DMS 273 treated with DMSO at 0.1 percent for 48 hours (cell line): Measurements from ENCODE around the gene SMG9.

Experiments
- DNase-seq: peaks from one replicate; lab custom pipeline; 2025; lab: John Stamatoyannopoulos, UW

Gene SMG9

DNA sequence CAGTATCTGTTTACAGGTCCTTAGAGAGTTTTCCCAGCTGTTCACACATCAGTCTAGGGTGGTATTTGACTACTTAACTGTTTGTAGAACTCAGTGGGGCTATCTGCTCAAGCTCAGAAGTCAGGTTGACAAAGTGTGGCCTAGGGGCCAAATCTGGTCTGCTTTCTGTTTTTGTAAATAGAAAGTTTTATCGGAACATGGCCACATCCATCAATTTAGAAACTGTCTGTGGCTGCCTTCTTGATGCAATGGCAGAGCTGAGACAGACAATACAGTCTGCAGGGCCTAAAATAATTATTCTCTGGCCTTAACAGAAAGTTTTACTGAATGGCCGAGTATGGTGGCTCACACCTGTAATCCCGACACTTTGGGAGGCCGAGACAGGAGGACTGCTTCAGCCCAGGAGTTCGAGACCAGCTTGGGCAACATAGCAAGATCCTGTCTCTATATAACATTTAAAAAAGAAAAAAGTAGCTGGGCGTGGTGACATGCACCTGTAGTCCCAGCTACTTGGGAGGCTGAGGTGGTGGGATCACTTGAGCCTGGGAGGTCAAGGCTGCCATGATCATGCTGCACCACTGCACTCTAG is 2.4 kb downstream of the SMG9 start:
- no peak for DNase-seq

DNA sequence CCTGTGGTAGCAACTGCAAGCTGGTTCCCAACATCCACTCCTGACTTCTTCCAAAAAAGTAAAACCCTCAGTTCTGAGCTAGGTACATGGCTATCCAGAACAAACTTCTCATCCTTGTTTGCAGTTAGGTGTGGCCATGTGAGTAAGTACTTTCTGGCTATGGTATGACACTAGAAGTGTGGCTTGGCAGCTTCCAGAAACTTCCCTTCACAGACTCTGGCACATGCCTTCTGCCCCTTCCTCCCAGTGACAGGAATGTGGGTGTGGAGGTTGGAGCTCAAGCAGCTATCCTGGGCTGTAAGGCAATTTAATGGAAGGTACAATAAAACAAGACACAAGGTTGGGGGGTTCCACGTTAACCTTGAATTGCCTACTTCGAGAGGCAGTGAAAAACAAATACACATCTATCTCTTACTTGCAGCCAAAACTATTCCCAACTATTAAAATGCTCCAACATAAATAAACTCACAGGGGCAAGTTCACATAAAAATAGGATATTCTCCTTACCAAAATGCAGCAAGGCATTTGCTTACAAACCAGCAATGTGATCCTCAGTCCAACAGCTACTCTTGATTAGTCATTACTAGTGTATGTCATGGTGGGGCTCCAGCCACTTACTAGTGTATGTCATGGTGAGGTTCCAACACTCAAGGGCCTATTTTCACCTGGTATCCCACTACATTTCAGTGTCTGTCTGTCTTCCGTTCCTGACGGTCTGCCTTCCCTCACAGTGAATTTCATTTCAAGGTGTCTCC is 3.1 kb downstream of the SMG9 start:
- DNase-seq, result no peak

DNA sequence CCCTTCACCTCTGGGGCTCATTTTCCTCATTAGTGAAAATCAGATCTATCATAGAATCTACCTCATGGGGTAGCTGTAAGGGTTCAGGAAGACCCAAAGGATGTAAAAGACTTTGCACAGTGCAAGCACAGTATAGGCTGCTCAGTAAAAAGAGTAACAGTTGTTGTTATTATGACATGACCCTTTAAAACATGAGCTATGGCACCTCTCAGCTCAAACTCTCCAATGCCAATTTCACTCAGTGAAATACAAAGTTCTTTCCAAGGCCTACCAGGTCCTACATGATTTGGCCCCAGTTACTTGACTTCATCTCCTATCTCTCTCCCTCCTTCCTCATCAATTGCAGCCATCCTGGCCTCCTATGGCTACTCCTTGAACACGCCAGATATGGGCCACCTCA is 4.9 kb downstream of the SMG9 start:
- no peak for DNase-seq

DNA sequence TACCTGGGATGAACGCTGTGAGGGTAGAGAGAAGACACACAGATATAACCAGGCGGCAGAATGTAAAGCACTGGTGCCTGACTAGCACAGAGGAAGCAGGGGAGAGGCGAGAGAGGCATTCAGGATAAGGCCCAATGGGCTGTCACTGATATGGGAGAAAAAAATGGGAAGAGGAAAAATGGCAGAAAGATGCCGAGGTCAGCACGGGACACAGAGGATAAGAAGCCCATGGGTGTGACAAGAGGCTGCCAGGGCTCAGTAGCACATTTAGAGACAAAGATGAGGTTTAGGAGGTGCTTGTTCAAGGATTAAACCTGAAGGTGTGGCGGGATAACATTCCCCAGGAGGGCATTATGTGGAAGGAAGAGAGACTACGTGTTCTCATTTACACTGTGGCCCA is 5.6 kb downstream of the SMG9 start:
- DNase-seq, result no peak

DNA sequence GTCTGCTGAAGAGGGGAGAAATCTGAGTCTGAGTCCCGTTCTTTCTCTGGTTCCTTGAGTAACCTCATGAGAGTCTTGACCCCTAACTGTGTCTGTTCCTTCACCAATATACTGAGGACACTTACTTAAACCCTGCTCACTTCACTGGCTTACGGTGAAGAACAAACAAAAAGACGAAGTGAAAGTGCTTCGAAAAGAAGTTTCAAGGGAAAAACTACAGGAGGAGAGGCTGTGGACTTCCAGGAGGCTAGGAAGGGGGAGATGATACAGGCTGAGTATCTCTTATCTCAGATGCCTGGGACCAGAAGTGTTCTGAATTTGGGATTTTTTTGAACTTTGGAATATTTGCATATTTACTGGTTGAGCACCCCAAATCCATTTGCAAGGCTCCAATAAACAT is 6.1 kb downstream of the SMG9 start:
- no peak for DNase-seq

DNA sequence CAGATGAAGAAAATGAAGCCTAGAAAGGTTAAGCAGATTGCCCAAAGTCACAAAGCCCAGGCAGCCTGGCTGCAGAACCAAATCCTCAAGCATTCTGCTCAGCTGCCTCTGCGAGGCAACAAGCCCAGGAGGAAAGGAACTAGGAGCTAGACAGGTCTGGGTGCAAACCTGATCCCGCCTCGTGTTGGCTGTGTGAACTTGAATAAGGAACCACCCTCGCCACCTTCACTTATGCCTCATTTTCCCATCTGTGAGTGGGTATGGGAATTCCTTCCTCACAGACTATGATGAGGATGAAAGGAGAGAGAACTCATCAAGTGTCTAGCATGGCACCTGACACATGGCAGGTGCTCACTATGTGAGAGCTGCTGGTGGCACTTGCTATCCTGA is 6.6 kb downstream of the SMG9 start:
- DNase-seq, result no peak

DNA sequence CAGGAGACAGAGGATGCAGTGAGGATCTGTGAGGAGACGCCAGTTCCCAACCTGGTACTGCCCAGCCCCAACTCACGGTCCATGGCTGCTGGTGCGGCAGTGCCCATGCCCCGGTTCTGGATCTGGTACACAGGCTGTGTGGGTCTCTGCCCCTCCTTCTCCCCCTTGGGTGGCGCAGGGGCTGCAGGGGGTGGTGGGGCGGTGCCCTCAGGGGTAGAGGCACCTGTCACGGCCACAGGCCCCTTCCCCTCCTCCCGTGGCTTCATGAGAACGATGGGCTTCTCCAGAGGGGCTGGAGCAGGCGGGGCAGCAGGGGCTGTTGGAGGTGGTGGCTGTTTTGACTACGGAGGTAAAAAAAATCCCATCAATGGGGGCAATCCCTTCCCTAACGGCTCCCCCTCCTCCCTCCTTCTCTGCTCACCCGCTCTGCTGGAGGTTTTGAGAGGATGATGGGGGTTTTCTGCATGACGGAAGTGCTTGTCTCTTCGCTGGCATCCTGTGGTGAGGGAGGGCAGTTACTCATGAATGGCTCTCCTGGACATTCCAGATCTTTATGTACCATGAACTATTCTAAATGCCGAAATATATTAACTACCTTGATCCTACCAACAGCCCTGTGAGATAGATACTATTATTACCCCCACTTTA is 7.1 kb downstream of the SMG9 start:
- no peak for DNase-seq

DNA sequence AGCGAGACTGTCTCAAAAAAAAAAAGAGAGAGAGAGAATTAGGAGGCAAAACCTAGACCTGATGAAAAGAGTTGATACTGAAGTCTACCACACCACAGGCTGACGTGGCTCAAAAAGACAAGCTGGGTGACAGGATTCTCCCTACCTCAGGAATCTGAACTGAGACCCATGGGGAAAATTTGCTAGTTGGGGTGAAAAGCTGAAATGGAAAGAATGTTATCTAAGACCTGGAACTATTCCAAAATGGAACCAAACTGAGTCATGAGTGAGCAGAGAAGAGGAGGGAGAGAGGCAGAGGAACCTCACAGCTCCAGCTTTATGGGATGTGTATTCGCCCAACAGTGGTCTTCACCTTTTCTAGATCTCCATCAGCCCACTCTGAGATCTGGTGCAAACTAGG is 11.7 kb downstream of the SMG9 start:
- no peak for DNase-seq

DNA sequence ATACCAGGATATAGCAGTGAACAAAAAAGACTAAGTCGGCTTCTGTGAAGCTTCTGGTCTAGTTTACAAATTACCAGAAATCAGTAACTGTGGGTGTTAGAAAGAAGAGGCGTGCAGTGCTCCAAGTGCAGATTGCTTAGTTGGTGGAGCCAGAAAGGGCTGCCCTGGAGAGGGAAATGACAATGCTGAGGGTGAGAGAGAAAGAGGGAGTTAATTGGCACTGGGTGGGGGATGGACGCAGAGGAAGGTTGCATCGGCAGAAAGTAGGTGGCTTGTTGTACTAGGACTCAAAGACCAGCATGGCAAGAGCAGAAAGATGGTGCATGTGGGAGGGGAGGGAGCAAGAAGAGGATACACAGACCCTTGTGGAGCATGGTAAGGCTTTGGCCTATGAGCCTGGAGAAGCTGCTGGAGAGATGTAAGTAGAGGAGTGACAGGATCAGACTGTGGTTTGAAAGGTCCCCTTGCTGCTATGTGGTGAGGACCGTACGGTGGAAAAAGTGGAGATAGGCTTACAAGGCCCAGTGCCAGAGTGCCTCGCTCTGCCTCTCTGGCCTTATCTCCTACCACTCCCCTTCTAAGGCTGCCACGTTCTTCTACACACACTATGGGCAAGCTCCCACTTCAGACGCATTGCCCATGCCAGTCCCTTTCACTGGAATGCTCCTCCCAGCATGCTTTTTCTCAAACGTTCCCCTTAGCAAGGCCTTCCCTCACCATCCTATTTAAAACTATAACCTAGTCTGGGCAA is 13.5 kb downstream of the SMG9 start:
- DNase-seq, result no peak

DNA sequence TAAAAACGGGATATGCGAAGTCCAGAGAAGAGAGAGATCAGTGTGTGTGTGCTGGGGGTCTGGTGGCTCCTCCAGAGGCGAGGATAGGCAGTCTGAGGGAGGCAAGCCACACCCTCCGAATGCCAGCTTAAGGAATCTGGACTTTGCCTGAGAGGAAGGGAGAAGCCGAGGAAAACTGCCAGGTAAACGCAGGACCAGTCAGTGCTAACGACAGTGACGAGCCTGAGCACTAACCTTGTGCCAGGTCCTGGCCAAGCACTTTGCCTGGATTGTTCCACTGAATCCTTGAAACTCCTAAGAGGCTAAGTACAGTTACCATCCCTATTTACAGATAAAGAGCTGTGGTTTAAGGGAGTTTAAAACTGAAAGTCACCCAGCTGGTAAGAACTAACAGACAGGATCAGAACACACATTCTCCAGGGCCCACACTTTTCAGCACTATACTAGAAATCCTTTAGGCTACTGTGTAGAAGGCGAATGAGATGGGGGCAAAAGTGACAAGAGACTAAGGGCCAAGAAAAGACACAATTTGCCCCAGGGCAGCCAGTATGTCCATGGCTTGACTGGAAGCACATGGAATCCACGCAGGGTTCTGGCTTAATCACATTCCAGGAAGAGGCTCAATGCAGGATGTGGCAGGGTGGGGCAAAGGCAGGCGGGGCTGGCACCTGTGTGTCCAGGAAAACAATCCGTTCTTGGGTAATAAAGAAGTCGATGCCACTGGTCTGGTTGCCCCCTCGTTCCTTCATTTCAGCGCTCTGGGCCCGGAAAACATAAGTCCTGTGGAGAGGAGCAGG is 15.1 kb downstream of the SMG9 start:
- DNase-seq, result no peak

DNA sequence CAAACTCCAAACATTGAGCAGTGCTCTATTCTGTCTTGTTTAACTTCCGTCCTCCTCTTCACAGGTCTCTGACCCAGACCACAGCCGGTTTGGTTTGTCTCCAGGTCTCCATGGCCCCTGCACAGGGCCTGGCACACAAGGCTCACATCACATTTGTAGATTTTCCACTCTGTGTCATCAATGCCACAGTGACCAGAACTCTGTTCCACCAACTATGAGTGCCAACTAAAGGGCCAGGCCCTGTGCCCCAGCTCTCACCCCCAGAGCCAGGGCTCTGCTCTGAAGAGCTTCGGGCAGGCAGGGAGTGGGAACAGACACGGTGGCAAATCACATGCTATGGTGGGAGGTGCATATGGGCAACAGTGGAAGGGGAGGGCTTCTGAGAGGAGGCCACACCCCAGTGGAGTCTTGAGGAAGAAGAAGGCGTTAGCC is 16.0 kb downstream of the SMG9 start:
- DNase-seq, result no peak

DNA sequence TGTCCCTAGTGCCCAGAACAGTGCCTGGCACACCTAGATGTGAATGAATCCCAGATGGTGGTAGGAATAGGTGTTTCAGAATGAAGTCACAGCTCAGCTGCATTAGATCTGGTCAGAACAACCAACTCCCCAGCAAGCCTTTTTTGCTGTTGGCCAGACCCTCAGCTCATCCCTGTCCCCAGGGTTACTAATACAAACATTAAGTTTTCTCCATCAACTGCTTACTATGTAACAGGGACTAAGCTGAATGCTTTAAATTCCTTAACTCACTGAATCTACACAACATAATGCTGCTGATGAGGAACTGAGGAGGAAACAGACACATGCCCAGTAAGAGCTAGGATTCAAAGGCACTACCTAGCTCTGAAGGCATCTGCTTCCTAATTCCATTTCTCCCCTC is 18.8 kb downstream of the SMG9 start:
- no peak for DNase-seq

DNA sequence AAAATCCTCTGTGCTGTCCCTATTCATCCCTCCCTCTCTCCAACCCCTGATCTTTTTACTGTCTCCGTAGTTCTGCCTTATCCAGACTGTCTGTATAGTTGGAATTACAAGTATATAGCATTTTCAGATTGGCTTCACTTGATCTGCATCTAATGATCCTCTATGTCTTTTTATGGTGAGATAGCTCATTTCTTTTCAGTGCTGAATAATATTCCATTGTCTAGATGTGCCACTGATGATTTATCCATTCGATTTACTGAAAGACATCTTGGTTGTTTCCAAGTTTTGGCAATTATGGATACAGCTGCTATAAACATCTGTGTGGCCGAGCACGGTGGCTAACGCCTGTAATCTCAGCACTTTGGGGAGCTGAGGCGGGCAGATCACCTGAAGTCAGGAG is 19.7 kb downstream of the SMG9 start:
- DNase-seq, result no peak

DNA sequence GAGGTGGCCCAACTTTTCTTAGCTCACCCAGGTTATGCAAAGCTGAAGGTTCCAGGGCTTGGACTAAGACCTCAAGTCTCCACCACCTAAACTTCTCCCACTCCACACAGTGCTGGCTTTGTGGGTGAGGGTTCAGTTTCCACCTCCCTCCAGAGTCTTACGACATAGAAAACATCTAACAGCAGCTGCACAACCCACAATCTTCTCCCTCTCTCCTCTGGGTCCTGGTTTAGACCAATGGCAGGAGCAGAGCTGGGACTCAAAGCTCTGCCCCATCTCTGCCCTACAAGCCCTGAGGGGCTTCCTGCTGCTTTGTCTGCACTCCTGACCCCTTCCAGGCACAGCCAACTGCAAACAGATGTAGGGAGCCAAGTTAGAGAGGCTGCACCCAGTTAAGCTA is 22.9 kb downstream of the SMG9 start:
- DNase-seq, result no peak

DNA sequence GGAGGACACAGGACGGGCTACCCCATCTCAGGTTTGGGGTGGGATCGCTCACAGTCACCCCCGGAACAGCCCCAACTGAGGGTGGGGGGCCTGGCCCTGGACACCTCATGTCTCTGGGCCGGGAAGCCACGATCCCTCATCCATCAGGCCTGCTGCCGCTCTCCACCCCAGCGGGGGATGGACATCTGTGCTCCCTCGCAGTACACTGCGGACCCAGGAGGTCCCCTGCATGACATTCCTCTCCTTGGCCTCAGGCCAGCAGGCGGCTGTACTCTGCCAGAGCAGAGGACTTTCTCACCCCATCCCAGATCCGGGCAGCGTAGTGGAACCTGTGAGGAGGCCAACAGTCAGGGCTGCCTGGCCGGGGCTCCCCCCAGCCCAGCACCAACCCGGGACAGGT is 23.4 kb downstream of the SMG9 start:
- no peak for DNase-seq

DNA sequence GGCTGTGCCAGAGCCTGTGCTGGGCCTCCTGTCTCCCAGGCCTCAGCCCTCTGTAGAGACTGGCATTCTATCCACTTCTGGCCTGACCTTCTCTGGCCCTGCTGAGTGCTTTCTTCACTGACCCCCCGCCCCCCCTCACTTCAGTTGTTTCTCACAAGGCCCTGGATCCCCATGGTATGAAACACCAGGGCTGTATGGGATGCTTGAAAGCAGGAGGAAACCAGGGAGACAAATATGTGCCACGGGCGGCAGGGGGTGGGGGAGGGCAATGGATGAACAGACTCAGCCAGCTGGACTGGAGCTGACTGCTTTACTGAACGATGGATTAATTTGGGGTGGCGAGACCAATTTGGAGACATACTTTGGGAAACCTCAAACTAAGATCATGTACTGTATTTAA is 24.8 kb downstream of the SMG9 start:
- DNase-seq, result no peak

DNA sequence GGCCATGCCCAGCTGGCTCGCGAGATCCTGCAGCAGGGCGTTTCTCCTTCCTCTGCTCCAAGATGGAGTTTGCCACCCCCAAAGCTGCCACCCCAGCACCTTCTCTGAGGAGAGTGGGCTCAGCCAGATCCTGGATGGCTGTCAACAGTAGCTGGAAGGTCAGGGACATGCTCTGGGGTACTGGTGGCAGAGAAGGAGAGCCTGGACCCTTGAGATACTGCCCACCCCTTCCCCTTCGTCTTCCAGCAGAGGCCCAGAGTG is 27.2 kb downstream of the SMG9 start:
- DNase-seq, result no peak

DNA sequence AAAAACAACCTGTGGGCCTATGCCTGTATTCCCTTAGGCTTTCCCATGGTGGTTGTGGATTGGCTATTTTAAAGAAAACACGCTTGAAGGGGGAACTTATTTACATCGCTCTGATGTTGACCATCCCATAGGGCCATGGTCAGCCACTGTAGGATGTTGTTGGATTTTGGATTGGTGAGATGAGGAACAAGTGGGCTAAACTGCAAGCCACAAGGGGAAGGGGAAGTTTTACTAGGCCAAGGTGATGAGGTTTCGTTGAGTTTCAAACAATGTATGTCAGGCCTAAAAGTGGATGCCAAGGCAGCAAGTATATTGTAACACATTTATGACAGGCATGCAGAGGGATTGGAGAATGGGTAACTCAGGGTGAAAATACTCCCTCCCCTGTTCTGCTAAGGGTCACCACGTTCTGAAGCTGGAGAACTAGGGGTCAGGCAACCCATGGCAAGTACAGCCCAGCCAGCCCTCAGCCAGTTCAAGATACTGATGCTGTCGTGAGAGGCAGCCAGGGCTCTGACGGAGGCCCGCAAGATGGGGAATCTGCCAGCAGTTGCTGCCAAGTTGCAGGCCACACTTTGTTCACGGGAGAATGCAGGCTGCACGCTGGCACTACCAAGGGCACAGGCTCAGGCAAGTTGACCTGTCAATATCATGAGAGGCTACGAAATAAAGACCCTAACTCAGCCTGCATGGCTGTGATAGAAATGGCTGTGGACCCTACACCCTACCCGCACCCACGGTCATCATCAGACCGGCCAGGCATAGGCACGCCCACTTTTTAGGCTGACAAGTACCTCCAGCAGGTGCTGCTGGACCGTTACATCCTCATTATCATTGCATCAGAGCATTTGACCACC is 27.8 kb downstream of the SMG9 start:
- no peak for DNase-seq

DNA sequence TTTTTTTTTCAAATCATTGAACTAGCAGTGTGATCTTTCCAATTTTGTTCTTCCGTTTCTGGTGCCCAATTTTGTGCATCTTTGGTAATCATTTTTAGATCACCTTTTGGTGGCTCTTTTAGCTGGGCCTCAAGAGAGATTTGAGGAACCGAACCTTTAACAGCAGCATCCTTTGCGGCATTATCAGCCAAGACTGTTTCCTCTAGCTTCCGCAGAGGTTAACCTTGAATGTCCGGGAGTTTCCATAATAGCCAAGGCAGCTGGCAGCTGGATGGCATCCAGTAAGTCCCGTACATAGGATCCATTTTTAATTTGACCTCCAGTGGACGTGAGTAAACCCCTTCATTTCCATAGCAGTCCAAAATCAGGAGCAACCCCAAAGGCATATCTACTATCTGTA is 29.3 kb downstream of the SMG9 start:
- no peak for DNase-seq

DNA sequence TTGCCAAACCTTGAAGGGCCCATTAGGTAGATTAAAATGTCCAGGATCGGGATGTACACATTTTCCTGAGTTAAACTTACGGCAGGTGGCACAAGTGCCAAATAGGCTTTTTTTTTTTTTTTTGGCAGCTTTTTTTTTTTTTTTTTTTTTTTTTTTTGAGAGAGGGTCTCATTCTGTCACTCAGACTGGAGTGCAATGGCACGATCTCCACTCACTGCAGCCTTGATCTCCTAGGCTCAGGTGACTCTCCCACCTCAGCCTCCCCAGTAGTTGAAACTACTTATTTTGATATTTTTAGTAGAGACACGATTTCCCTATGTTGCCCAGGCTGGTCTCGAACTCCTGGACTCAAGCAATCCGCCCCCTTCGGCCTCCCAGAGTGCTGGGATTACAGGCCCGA is 29.9 kb downstream of the SMG9 start:
- no peak for DNase-seq

DNA sequence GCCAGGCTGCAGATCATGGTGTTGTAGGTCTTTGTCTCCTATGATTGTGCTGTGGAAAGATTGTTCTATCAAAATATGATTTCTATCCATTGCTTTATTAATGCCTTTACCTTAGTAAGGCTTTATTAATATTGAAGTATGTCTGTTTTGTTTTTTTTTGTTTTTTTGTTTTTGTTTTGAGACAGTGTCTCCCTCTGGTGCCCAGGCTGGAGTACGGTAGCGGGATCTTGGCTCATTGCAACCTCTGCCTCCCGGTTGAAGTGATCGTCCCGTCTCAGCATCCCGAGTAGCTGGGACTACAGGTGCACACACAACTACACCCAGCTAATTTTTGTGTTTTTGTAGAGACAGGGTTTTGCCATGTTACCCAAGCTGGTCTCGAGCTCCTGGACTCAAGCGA is 31.2 kb downstream of the SMG9 start:
- no peak for DNase-seq
